ENCODE measurements around the gene MBNL1.

- no peak for TF ChIP-seq CTCF (IDR thresholded peaks at IDR 0.05)
- TF ChIP-seq POLR2A (IDR thresholded peaks at IDR 0.05): no peak
Measured at GRCh38 chr3:152279479-152279878, 10.8 kb downstream of the MBNL1 start.

Measured in testis (tissue), 2 donors.